Gastroesophageal sphincter (tissue), 3 donors: ENCODE data around the gene GSG1L.

ENCODE experiments used
- CTCF ChIP-seq, 4 experiments: fragments of 200-600 bp in 2 of 4; fragments of 450-650 bp in 2 of 4; sonication (generic) in 1 of 4; IDR thresholded peaks; one replicate each; pipeline ENCODE4 v1.5.1; 2017 to 2019; ENCODE audit warnings: antibody characterized with exemption in 4 of 4, mild to moderate bottlenecking in 2 of 4, moderate library complexity in 2 of 4
- EP300 ChIP-seq: sonication (generic); formaldehyde crosslinking; IDR thresholded peaks from one replicate; pipeline ENCODE4 v1.6.1; 2017; ENCODE audit warnings: antibody characterized with exemption, mild to moderate bottlenecking
- POLR2A ChIP-seq, 2 donors: fragments of 450-650 bp; IDR thresholded peaks; one replicate each; pipeline ENCODE4 v1.6.1; 2017; ENCODE audit warnings: antibody characterized with exemption in 2 of 2, mild to moderate bottlenecking in 2 of 2, moderate library complexity in 1 of 2

DNA sequence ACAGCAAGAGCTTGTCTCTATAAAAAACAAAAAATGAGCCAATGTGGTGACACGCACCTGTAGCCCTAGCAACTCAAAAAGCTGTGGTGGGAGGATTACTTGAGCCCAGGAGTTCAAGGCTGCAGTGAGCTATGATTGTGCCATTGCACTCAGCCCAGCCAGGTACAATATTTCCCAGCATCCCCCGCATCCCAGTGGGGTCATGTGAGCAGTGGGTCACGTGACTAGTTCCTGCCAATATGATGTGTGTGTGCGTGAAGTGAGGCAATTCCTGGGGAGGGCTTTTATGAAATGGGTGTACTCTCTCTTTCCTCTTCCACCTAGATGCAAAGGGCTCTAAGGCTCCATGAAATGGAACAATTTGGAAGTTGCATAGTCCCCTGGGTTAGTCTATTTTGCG is 81.3 kb downstream of the GSG1L start:
- no peak for TF ChIP-seq CTCF (IDR thresholded peaks at IDR 0.05)
- TF ChIP-seq POLR2A (IDR thresholded peaks at IDR 0.05), result no peak
- no peak for TF ChIP-seq EP300
